A549 (cell line): Measurements from ENCODE around the gene TTLL11.

Source experiments
- ATOH8 ChIP-seq: fragments of 250-450 bp; sonication (Bioruptor Pico); IDR thresholded peaks from 2 replicates; pipeline ENCODE4 v1.5.0; 2020; ENCODE audit warnings: low read depth, mild to moderate bottlenecking, moderate library complexity
- HDAC2 ChIP-seq: fragments of 200-600 bp; sonication (generic); IDR thresholded peaks from 2 replicates; pipeline ENCODE4 v1.6.1; 2016
- HMGXB4 ChIP-seq: fragments of 250-450 bp; sonication (Bioruptor Pico); IDR thresholded peaks from 2 replicates; pipeline ENCODE4 v1.5.0; 2021; ENCODE audit warnings: mild to moderate bottlenecking, moderate library complexity, borderline replicate concordance
- KDM1A ChIP-seq: fragments of 200-600 bp; sonication (generic); IDR thresholded peaks from 2 replicates; pipeline ENCODE4 v1.6.1; 2016; ENCODE audit warnings: low read depth, mild to moderate bottlenecking
- KDM5A ChIP-seq: fragments of 200-600 bp; sonication (generic); IDR thresholded peaks from 2 replicates; pipeline ENCODE4 v1.6.1; 2016; ENCODE audit warnings: antibody characterized with exemption, mild to moderate bottlenecking
- NFE2L2 ChIP-seq: fragments of 150-350 bp; conservative IDR thresholded peaks from 2 replicates; pipeline ENCODE4 v1.6.1; 2014; ENCODE audit warnings: low read length
- POLR2A ChIP-seq: IDR thresholded peaks from 2 replicates; pipeline ENCODE4 v1.6.1; 2012; ENCODE audit warnings: mild to moderate bottlenecking, low read length
- POLR2AphosphoS2 ChIP-seq: conservative IDR thresholded peaks from 2 replicates; pipeline ENCODE4 v1.6.1; 2012; ENCODE audit warnings: low read length, improper control_type of control experiment, inconsistent platforms
- ZNF302 ChIP-seq: fragments of 250-450 bp; sonication (Bioruptor Pico); IDR thresholded peaks from 2 replicates; pipeline ENCODE4 v1.9.0; 2021; ENCODE audit warnings: inconsistent platforms, mild to moderate bottlenecking, moderate library complexity
- TF ChIP-seq, protein P1 (sequence below): fragments of >200 bp; sonication (Bioruptor Twin); formaldehyde crosslinking; IDR thresholded peaks from 3 replicates; pipeline ENCODE4 v1.5.1; 2016

GRCh38 chr9:122118343-122119165, 25.4 kb upstream of the TTLL11 start:
- TF ChIP-seq ATOH8 (CRISPR knock-in tag), result no peak
- TF ChIP-seq ZNF302, result no peak
- TF ChIP-seq, protein P1, sequence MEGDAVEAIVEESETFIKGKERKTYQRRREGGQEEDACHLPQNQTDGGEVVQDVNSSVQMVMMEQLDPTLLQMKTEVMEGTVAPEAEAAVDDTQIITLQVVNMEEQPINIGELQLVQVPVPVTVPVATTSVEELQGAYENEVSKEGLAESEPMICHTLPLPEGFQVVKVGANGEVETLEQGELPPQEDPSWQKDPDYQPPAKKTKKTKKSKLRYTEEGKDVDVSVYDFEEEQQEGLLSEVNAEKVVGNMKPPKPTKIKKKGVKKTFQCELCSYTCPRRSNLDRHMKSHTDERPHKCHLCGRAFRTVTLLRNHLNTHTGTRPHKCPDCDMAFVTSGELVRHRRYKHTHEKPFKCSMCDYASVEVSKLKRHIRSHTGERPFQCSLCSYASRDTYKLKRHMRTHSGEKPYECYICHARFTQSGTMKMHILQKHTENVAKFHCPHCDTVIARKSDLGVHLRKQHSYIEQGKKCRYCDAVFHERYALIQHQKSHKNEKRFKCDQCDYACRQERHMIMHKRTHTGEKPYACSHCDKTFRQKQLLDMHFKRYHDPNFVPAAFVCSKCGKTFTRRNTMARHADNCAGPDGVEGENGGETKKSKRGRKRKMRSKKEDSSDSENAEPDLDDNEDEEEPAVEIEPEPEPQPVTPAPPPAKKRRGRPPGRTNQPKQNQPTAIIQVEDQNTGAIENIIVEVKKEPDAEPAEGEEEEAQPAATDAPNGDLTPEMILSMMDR, result no peak
- TF ChIP-seq HDAC2, result no peak
- TF ChIP-seq KDM5A, result no peak
- TF ChIP-seq KDM1A, result no peak
- no peak for TF ChIP-seq POLR2AphosphoS2
- TF ChIP-seq NFE2L2, result no peak
- TF ChIP-seq HMGXB4 (CRISPR knock-in tag), result no peak
- TF ChIP-seq POLR2A, result no peak
